K562 treated with DMSO at 1 percent for 24 hours (cell line): ENCODE data around the gene TSPEAR. TPM values are rescaled to one million over a fixed set of nuclear protein-coding genes. Genes with fewer than 3 reads are reported as not detected.

Experiments used
- total RNA-seq: library from RNA; unstranded; fragments of 300-600 nt; gene quantifications from 2 replicates; pipeline ENCODE4 v1.2.3, GENCODE V29; 2022; ENCODE audit warnings: low read depth; ENCODE audit not compliant: insufficient read depth

Gene TSPEAR
- 0.08 TPM in 1 of 2 replicates, not detected in the other for total RNA-seq

DNA sequence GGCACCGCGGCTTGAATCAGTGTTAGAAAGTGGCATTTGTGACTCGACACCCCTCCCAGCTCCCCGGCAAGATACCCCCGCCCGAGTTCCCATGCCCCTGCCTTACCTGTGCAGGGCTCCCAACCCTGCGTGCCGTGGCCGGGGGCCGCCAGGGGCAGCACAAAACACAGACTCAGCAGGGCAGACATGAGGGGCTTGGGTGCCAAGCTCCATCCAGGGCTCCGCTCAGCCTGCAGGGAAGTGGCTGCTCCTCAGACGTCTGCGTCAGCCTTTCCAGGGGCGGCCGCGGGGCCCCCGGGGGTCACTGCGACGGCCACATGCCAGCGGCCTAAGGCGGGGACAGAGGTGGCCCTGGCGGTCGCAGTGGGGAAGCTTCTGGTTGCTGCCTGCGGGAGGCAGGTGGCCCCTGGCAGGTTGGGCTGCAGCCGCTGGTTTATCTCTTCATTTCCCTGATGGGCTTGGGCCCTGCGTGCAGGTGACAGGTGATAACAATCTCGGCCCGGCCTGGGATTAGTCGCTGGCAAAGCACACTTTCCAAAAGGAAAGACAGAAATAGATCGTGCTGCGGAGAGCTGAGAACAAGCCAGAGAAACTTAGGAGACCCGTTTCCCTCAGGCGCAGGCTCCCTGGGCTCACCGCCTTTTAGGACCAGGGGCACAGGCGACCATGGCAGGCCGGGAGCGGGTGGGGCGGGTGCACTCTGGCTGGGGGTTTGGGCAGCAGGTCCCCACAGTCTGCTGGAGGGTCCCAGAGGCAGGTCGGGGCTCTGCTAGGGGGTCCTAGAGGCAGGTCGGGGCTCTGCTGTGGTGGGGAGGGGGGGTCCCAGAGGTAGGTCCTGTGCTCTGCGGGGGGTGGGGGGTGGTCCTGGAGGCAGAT is at the start of gene TSPEAR:
Gene TSPEAR (minus strand): TSS at position 246 of the 876 bp plus-strand sequence. CDS start 58 bp downstream, at position 188.

DNA sequence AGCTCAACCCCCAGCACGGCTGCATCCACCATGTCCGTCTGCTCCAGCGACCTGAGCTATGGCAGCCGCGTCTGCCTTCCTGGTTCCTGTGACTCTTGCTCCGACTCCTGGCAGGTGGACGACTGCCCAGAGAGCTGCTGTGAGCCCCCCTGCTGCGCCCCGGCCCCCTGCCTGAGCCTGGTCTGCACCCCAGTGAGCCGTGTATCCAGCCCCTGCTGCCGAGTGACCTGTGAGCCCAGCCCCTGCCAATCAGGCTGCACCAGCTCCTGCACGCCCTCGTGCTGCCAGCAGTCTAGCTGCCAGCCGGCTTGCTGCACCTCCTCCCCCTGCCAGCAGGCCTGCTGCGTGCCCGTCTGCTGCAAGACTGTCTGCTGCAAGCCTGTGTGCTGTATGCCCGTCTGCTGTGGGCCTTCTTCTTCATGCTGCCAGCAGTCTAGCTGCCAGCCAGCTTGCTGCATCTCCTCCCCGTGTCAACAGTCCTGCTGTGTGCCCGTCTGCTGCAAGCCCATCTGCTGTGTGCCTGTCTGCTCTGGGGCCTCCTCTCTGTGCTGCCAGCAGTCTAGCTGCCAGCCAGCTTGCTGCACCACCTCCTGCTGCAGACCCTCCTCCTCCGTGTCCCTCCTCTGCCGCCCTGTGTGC is 14.1 kb downstream of the TSPEAR start, which contains the start of gene KRTAP10-12:
Gene KRTAP10-12 (plus strand): TSS at position 1 of the 639 bp plus-strand sequence. CDS start 30 bp downstream, at position 31.

DNA sequence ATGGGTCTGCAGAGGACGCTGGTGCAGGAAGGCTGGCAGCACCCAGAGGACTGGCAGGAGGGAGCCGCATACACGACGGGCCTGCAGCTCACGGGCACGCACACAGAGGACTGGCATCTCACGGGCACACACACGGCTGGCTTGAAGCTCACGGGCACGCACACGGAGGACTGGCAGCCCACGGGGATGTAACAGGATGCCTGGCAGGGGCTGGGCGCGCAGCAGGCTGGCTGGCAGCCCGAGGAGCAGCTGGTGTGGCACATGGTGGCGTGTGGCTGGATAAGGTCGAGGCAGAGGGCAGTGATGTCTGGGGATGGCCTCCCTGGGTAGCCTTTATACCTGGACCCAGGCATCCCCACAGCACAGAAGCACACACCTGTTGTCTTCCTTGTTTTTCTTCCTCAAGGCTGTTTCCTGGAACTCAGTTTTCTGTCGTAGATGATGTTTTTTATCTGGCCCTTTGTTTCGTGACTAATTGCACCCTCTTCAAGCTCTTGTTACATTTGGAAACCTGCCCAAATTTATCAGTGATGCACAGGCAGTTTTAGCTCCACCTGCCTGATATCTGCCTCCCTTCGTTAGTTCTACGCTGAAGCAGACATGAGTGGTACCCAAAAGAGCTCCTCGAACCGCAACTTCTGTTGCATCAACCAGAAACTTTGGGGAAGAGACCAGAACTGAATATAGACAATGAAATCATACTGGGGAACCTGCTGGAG is 29.4 kb downstream of the TSPEAR start, which contains the start of gene KRTAP12-1:
Gene KRTAP12-1 (minus strand): TSS at position 303 of the 719 bp plus-strand sequence. CDS start 40 bp downstream, at position 263.

GRCh38 chr21:44666401-44667320 is 44.7 kb downstream of the TSPEAR start, which contains the start of gene KRTAP12-2:
Gene KRTAP12-2 (minus strand): TSS chr21:44666927. CDS start chr21:44666886, 41 bp downstream.

DNA sequence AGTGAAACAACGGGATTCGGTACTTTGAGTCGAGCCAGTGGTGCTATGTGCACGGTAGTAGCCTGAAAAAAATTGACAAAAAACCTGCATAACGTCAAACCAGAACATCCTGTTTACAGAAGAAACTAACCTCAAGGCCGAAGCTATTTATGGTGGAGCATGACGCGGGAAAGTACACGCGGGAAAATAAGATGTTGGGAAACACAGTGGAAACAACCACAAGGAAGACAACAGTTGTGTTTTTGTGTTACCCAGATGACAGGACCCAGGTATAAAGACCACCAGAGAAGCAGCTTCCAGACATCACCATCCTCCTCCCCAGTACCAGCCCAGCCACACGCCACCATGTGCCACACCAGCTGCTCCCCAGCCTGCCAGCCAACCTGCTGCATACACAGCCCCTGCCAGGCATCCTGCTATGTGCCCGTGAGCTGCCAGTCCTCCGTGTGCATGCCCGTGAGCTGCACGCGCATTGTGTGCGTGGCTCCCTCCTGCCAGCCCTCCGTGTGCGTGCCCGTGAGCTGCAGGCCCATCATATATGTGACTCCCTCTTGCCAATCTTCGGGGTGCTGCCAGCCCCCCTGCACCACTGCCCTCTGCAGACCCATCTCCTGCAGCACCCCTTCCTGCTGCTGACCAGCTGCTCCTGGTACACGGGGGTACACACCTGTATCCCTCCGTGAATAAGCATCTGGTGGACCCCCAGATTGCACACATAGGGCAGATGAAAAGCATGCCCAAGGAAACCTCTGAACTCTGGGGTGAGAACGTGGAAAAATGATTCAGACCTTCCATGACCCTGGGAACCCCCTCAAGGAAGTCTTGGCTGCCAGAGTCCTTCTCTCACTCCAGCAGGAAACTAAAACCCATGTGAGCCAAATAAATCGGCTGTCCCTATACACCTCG is 53.5 kb downstream of the TSPEAR start, which contains the start of gene KRTAP12-3:
Gene KRTAP12-3 (plus strand): TSS at position 298 of the 906 bp plus-strand sequence. CDS start 48 bp downstream, at position 346.

DNA sequence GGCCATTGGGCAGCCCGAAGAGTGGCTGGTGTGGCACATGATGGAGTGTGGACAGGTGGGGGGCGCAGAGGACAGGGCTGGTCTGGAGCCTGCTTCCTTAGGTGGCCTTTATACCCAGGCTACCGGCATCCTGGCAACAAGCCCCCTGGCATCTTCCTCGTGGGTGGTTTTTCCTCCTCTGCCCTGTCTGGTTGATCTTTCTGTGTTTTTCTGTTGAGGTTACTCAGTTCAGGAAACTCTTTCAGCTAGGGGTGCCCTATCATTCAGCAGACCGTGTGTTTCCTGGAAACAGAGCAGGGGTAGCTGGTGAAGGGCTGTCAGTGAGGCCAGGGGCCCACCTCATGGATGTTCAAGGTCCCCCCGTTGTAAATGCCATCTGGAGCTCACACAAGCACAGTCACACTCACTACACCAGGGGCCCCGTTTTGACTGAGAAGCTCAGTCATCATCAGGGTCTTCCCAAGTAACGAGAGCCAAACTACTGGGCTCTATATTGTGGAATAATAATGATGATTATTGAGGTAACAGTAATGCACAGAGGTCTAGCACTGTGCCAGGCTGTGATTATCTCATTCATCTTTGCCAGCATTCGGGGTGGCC is 56.7 kb downstream of the TSPEAR start, which contains the start of gene KRTAP12-4:
Gene KRTAP12-4 (minus strand): TSS at position 84 of the 600 bp plus-strand sequence. CDS start 45 bp downstream, at position 39.

DNA sequence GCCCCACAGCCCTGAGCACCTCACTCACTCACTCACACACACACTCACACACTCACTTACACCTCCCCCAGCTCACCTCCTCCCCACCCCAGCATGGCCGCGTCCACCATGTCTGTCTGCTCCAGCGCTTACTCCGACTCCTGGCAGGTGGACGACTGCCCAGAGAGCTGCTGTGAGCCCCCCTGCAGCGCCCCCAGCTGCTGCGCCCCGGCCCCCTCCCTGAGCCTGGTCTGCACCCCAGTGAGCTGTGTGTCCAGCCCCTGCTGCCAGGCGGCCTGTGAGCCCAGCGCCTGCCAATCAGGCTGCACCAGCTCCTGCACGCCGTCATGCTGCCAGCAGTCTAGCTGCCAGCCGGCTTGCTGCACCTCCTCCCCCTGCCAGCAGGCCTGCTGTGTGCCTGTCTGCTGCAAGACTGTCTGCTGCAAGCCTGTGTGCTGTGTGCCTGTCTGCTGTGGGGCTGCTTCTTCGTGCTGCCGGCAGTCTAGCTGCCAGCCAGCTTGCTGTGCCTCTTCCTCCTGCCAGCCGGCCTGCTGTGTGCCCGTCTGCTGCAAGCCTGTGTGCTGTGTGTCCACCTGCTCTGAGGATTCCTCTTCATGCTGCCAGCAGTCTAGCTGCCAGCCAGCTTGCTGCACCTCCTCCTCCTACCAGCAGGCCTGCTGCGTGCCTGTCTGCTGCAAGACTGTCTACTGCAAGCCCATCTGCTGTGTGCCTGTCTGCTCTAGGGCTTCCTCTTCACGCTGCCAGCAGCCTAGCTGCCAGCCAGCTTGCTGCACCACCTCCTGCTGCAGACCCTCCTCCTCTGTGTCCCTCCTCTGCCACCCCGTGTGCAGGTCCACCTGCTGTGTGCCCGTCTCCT is 64.8 kb downstream of the TSPEAR start, which contains the start of gene KRTAP10-11:
Gene KRTAP10-11 (plus strand): TSS at position 49 of the 856 bp plus-strand sequence. CDS start 45 bp downstream, at position 94.

GRCh38 chr21:44637018-44637850 is 74.1 kb downstream of the TSPEAR start, which contains the start of gene KRTAP10-10:
Gene KRTAP10-10 (plus strand): TSS chr21:44637356. CDS start chr21:44637418, 62 bp downstream.

GRCh38 chr21:44626673-44627143 is 84.7 kb downstream of the TSPEAR start, which contains the start of gene KRTAP10-9:
Gene KRTAP10-9 (plus strand): TSS chr21:44627093. CDS start chr21:44627172, 79 bp downstream.

GRCh38 chr21:44612029-44612486 is 99.3 kb downstream of the TSPEAR start, which contains the start of gene KRTAP10-8:
Gene KRTAP10-8 (plus strand): TSS chr21:44612079. CDS start chr21:44612101, 22 bp downstream.

GRCh38 chr21:44600118-44600978 is 111.0 kb downstream of the TSPEAR start, which contains the start of gene KRTAP10-7:
Gene KRTAP10-7 (plus strand): TSS chr21:44600597. CDS start chr21:44600622, 25 bp downstream.

GRCh38 chr21:44592446-44593311 is 118.7 kb downstream of the TSPEAR start, which contains the start of gene KRTAP10-6:
Gene KRTAP10-6 (minus strand): TSS chr21:44592505. CDS start chr21:44592484, 21 bp downstream.

DNA sequence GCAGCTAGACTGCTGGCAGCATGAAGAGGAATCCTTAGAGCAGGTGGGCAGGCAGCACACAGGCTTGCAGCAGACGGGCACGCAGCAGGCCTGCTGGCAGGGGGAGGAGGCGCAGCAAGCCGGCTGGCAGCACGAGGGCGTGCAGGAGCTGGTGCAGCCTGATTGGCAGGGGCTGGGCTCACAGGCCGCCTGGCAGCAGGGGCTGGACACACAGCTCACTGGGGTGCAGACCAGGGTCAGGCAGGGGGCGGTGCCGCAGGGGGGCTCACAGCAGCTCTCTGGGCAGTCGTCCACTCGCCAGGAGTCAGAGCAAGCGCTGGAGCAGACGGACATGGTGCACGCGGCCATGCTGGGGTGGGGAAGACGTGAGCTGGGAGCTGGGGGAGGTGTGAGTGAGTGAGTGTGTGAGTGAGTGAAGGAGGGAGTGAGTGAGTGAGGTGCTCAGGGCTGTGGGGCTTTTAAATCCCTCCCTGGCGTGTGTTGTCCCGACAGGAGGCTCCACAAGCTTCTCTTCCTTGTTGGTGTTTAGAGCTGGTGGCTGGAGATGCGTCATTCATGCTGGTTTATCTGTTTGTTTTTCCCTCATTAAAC is 131.0 kb downstream of the TSPEAR start, which contains the start of gene KRTAP10-5:
Gene KRTAP10-5 (minus strand): TSS at position 374 of the 591 bp plus-strand sequence. CDS start 26 bp downstream, at position 348.

